K562 (cell line): Measurements from ENCODE around the gene CDCA7. TPM values are rescaled to one million over a fixed set of nuclear protein-coding genes. Genes with fewer than 3 reads are reported as not detected.

Experiments
- ATAC-seq: fragments of 200-7000 bp; cut with Tn5 transposase; 3 replicates; pipeline ENCODE4 v1.9.1; 2020; ENCODE audit warnings: moderate library complexity
- BruUV-seq: library from RNA; stranded (reverse); fragments of 400-500 nt; replicated peaks from 2 replicates; lab custom pipeline; 2021; lab: Mats Ljungman, UMichigan
- CTCF ChIA-PET: fragments of 300-600 bp; formaldehyde crosslinking; extraction: SDS; loops from one replicate; lab custom pipeline; 2021; ENCODE audit warnings: low intra/inter-chr PET ratio; lab: Yijun Ruan, JAX
- POLR2A ChIA-PET: fragments of 300-600, 350-650 bp; sonication (Branson Sonifier 250); formaldehyde crosslinking; extraction: SDS; loops from one replicate; lab custom pipeline; 2021; ENCODE audit warnings: antibody characterized with exemption, inconsistent platforms; lab: Yijun Ruan, JAX
- DNase-seq, 4 experiments: peaks; one replicate each; pipeline versions ENCODE4 v3.0.0 to v3.0.0-alpha.2; 2011 to 2018; ENCODE audit warnings: low spot score in 3 of 4, mixed read lengths in 3 of 4; ENCODE audit errors: extremely low read depth in 1 of 4
- FAIRE-seq: peaks from 2 replicates; lab custom pipeline; 2011; peaks lifted over from hg19 to GRCh38; lab: Jason Lieb, UNC
- H2AFZ ChIP-seq: 2 replicates; pipeline ENCODE4 v1.6.0; 2011; ENCODE audit warnings: low read depth, low read length, control low read depth, inconsistent platforms
- H3K27ac ChIP-seq: fragments of 200-600 bp; 3 replicates; pipeline ENCODE4 v1.8.0; 2011; ENCODE audit warnings: low read depth, mild to moderate bottlenecking, control low read depth, inconsistent platforms, low read length, moderate library complexity, mixed read lengths; ENCODE audit errors: extremely low read depth
- H3K27me3 ChIP-seq, 2 experiments: fragments of 300-600 bp in 1 of 2; 2 replicates in 1 of 2; 3 replicates in 1 of 2; pipeline versions ENCODE4 v1.6.0 to v1.8.0; 2011; ENCODE audit warnings: inconsistent platforms in 2 of 2, low read length in 2 of 2, mild to moderate bottlenecking in 1 of 2, mixed read lengths in 1 of 2, moderate library complexity in 1 of 2; ENCODE audit not compliant: control insufficient read depth in 2 of 2, insufficient read depth in 2 of 2
- H3K36me3 ChIP-seq: fragments of 300-600 bp; 3 replicates; pipeline ENCODE4 v1.8.0; 2011; ENCODE audit warnings: mild to moderate bottlenecking, low read length, inconsistent platforms; ENCODE audit not compliant: control insufficient read depth, insufficient read depth
- H3K4me1 ChIP-seq, 2 experiments: fragments of 200-600 bp in 1 of 2; replicated peaks in 1 of 2; 2 replicates in 1 of 2; 3 replicates in 1 of 2; pipeline versions ENCODE4 v1.5.1 to v1.8.0; 2011; ENCODE audit warnings: inconsistent platforms in 2 of 2, low read length in 2 of 2, mild to moderate bottlenecking in 1 of 2, mixed read lengths in 1 of 2, moderate library complexity in 1 of 2; ENCODE audit not compliant: control insufficient read depth in 2 of 2, insufficient read depth in 2 of 2
- H3K4me2 ChIP-seq: 2 replicates; pipeline ENCODE4 v1.6.1; 2011; ENCODE audit warnings: low read length, control low read depth, inconsistent platforms, mixed read lengths; ENCODE audit not compliant: insufficient read depth
- H3K4me3 ChIP-seq: fragments of 200-600 bp; sonication (generic), shearing (Covaris generic); 2 replicates; pipeline ENCODE4 v1.5.1; 2016; ENCODE audit warnings: control low read depth, inconsistent platforms
- H3K79me2 ChIP-seq: fragments of 200-600 bp; 3 replicates; pipeline ENCODE4 v1.8.0; 2011; ENCODE audit warnings: low read length, inconsistent platforms; ENCODE audit not compliant: control insufficient read depth, insufficient read depth
- H3K9ac ChIP-seq, 2 experiments: 2 replicates each; pipeline versions ENCODE4 v1.6.0 to v1.6.1; 2011; ENCODE audit warnings: low read depth in 2 of 2, low read length in 2 of 2, control low read depth in 1 of 2, inconsistent platforms in 1 of 2, mild to moderate bottlenecking in 1 of 2, mixed read lengths in 1 of 2; ENCODE audit not compliant: insufficient read depth in 1 of 2
- H3K9me1 ChIP-seq: one replicate; pipeline ENCODE4 v1.6.0; 2011; ENCODE audit warnings: inconsistent platforms, mild to moderate bottlenecking, low read length, moderate library complexity; ENCODE audit not compliant: control insufficient read depth, insufficient read depth
- H3K9me3 ChIP-seq: replicated peaks from 2 replicates; pipeline ENCODE4 v1.5.1; 2011; ENCODE audit warnings: low read depth, low read length, inconsistent platforms; ENCODE audit not compliant: control insufficient read depth, insufficient read depth
- H4K20me1 ChIP-seq: replicated peaks from 2 replicates; pipeline ENCODE4 v1.6.1; 2011; ENCODE audit warnings: low read length, inconsistent platforms, mixed read lengths; ENCODE audit not compliant: control insufficient read depth, insufficient read depth
- C11orf30 ChIP-seq: fragments of 450-650 bp; IDR thresholded peaks from 2 replicates; pipeline ENCODE4 v1.6.1; 2016; ENCODE audit warnings: low read depth, mild to moderate bottlenecking
- CBFA2T3 ChIP-seq: fragments of 450-650 bp; IDR thresholded peaks from 2 replicates; pipeline ENCODE4 v1.6.1; 2017
- CEBPG ChIP-seq, 3 experiments: fragments of 200-800 bp in 1 of 3; sonication (Bioruptor generic) in 1 of 3; sonication (generic) in 1 of 3; formaldehyde crosslinking in 1 of 3; IDR thresholded peaks in 2 of 3; conservative IDR thresholded peaks in 1 of 3; 2 replicates each; pipeline versions ENCODE4 v1.6.1 to v1.8.0; 2016 to 2022; ENCODE audit warnings: missing compliant biosample characterization in 2 of 3, missing genetic modification characterization in 2 of 3, mild to moderate bottlenecking in 1 of 3, missing genetic modification reagents in 1 of 3
- CREM ChIP-seq: IDR thresholded peaks from 2 replicates; pipeline ENCODE4 v1.6.1; 2014; ENCODE audit warnings: antibody characterized with exemption, low read depth
- HNRNPK ChIP-seq: fragments of 200-400 bp; formaldehyde crosslinking; IDR thresholded peaks from one replicate; pipeline ENCODE4 v1.6.1; 2018; ENCODE audit warnings: mild to moderate bottlenecking, low read depth, low read length; ENCODE audit not compliant: poor library complexity, severe bottlenecking
- HOXB6 ChIP-seq: fragments of 250-450 bp; sonication (Bioruptor Pico); IDR thresholded peaks from 2 replicates; pipeline ENCODE4 v1.5.1; 2022; ENCODE audit warnings: mild to moderate bottlenecking, borderline replicate concordance
- LCOR ChIP-seq: sonication (generic); formaldehyde crosslinking; IDR thresholded peaks from 2 replicates; pipeline ENCODE4 v1.8.0; 2022; ENCODE audit warnings: mild to moderate bottlenecking, missing genetic modification reagents
- MCM3 ChIP-seq: fragments of 450-650 bp; IDR thresholded peaks from 2 replicates; pipeline ENCODE4 v1.6.1; 2016
- MTA1 ChIP-seq: fragments of 450-650 bp; IDR thresholded peaks from 2 replicates; pipeline ENCODE4 v1.6.1; 2017; ENCODE audit warnings: borderline replicate concordance
- PHF20 ChIP-seq: fragments of 450-650 bp; IDR thresholded peaks from 2 replicates; pipeline ENCODE4 v1.6.1; 2018; ENCODE audit not compliant: partially characterized antibody
- POLR2B ChIP-seq: fragments of 450-650 bp; IDR thresholded peaks from 2 replicates; pipeline ENCODE4 v1.6.1; 2018; ENCODE audit warnings: low read depth; ENCODE audit not compliant: partially characterized antibody
- SMARCC2 ChIP-seq: fragments of 450-650 bp; IDR thresholded peaks from 2 replicates; pipeline ENCODE4 v1.6.1; 2017; ENCODE audit warnings: antibody characterized with exemption, moderate library complexity, mild to moderate bottlenecking, low read depth
- ZNF316 ChIP-seq: fragments of 450-650 bp; IDR thresholded peaks from 2 replicates; pipeline ENCODE4 v1.6.1; 2016
- ZNF324 ChIP-seq: fragments of 250-450 bp; sonication (Bioruptor Pico); IDR thresholded peaks from 2 replicates; pipeline ENCODE4 v1.4.0; 2020; ENCODE audit warnings: mild to moderate bottlenecking
- ZNF354B ChIP-seq: fragments of 250-450 bp; sonication (Bioruptor Pico); IDR thresholded peaks from 2 replicates; pipeline ENCODE4 v1.4.0; 2020
- ZNF445 ChIP-seq: fragments of 250-450 bp; sonication (Bioruptor Pico); IDR thresholded peaks from 2 replicates; pipeline ENCODE4 v1.4.0; 2020; ENCODE audit warnings: low read depth, mild to moderate bottlenecking, moderate library complexity
- WGBS: fragments of 100-300 bp; shearing (Covaris generic); methylation state at CpG from one replicate; pipeline ENCODE4 v1.1.6; 2016; ENCODE audit warnings: low coverage, mixed read lengths; ENCODE audit not compliant: insufficient coverage; ENCODE audit errors: missing lambda C conversion rate; 5-methylcytosine and 5-hydroxymethylcytosine counted together
- in situ Hi-C: fragments of 300-500 bp; cut with MboI; formaldehyde crosslinking; loops from 4 replicates; pipeline ENCODE4 v1.15.0; 2018; ENCODE audit warnings: inconsistent platforms, mixed read lengths
- intact Hi-C: fragments of 100-400 bp; cut with micrococcal nuclease; formaldehyde crosslinking; loops from 2 replicates; pipeline ENCODE4 v1.14.2; 2022
- polyA plus RNA-seq, 8 experiments: library from polyadenylated mRNA; depleted of rRNA in 4 of 8; stranded (reverse) in 5 of 8; unstranded in 3 of 8; fragments of >200 nt; fragmentation: Nextera tagmentation in 2 of 8; fragmentation: Illumina TruSeq in 1 of 8; extraction: Ambion mirVana in 2 of 8; extraction: Trizol in 1 of 8; gene quantifications; 2 replicates each; pipeline versions ENCODE4 v1.2.1 to v1.2.3, GENCODE V29; 2011 to 2014; ENCODE audit warnings: inconsistent platforms in 1 of 8, missing spikeins in 1 of 8
- total RNA-seq, 7 experiments: library from RNA; depleted of rRNA in 6 of 7; stranded (reverse); fragments of >200 nt in 6 of 7; fragmentation: Illumina TruSeq in 2 of 7; extraction: Trizol in 2 of 7; gene quantifications; 2 replicates each; pipeline versions ENCODE4 v1.2.1 to v1.2.3, GENCODE V29; 2011 to 2021; ENCODE audit warnings: low replicate concordance in 1 of 7
- TF ChIP-seq, protein P1 (sequence below): fragments of 450-650 bp; formaldehyde crosslinking; IDR thresholded peaks from 2 replicates; pipeline ENCODE4 v1.4.0; 2022; ENCODE audit warnings: missing genetic modification characterization

The CDCA7 gene
- total and polyA plus RNA-seq, 9 of the 15 experiments (the other 6 are each of a cell fraction or from before 2014, with no cell fraction given) = 28.5 to 122 (median 51.0) TPM

DNA sequence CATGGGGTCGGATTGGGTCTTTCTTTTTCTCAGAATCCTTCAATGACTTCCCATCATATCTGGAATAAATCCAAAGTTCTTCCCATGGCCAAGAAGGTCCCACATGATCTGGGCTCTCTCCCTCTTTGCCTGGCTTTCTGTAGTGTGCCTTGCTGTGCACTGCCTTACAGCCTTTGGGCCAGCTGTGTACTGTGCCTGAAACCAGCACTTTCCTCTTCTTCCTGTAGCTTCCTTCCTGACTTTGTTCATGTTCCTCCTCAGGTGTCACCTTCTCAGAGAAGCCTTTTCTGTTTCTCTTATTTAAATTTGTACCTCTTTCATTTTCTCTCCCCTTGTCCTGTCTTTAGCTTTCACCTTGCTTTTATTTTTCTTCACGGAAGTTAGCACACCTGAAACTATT lies 4.3 kb upstream of the CDCA7 start:
- DNase-seq = no peak
- Histone ChIP-seq H3K27me3 (0 out of 5 replicates have a peak, but pooled peaks cover 0 to 5% of the 10 kb centered on the region in 2 experiments), H3K9me1 (no peaks in the 10 kb centered on the region), H3K9me3 (no peaks in the 10 kb centered on the region; the same call in 1 of the 2 replicates), H4K20me1 (no peaks in the 10 kb centered on the region), H3K27ac (no peak overlapping the region), H3K79me2 (peaks cover 7% of the 10 kb centered on the region), H3K9ac (no peak overlapping the region), H3K4me2 (no peak overlapping the region), H2AFZ (no peak overlapping the region), H3K4me3 (no peak overlapping the region), H3K36me3 (no peaks in the 10 kb centered on the region), H3K4me1 (peaks cover 8 to 10% of the 10 kb centered on the region in 2 experiments; a peak in 4 of 5 replicates)
- no peak for TF ChIP-seq LCOR (CRISPR knock-in tag)
- no peak for TF ChIP-seq ZNF324
- TF ChIP-seq ZNF354B = no peak
- no peak for TF ChIP-seq POLR2B
- no peak for TF ChIP-seq PHF20
- no peak for TF ChIP-seq CREM
- 0 out of 2 replicates have a peak, but pooled peaks have one; percentile 47 for TF ChIP-seq MCM3
- in situ Hi-C loops (no loop called here), intact Hi-C loops (loop anchor here (10.0 kb wide), 1 partner anchor 136 kb away; no protein-coding TSS in a partner anchor)
- 2% methylated on average over 2 of the region's 2 CpGs for WGBS
- ATAC-seq = no peak
- BruUV-seq = no TSS peak
- FAIRE-seq = no peak
- POLR2A ChIA-PET = interaction anchor here (0.9 to 1.6 kb wide), 4 partner anchors 10 to 39 kb away, joined by 3 to 5 read pairs (median 4); no protein-coding TSS in a partner anchor
- CTCF ChIA-PET = no interaction called here

DNA sequence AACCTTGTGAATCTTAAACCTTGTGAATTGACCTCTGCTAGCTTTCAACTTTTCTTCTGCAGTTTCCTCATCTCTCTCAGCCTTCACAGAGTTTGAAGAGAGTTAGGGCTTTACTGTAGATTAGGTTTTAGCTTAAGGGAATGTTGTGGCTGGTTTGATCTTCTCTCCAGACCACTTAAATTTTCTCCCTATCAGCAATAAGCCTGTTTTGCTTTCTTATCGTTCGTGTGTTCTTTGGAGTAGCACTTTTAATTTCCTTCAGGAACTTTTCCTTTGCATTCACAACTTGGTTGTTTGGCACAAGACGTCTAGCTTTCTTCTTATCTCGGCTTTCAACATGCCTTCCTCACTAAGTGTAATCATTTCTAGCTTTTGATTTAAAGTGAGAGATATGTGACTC lies 2.8 kb upstream of the CDCA7 start:
- POLR2A ChIA-PET = interaction anchor here (1.1 to 1.5 kb wide), 3 partner anchors 8 to 41 kb away, joined by 3 to 4 read pairs (median 4); no protein-coding TSS in a partner anchor
- Histone ChIP-seq H2AFZ (no peak overlapping the region), H3K4me2 (no peak overlapping the region), H4K20me1 (peaks cover 7% of the 10 kb centered on the region; the same call in 1 of the 2 replicates), H3K4me3 (no peak overlapping the region), H3K9me3 (no peaks in the 10 kb centered on the region), H3K27me3 (0 out of 5 replicates have a peak, but pooled peaks cover 0 to 5% of the 10 kb centered on the region in 2 experiments), H3K36me3 (peaks cover 7% of the 10 kb centered on the region; the same call in 2 of the 3 replicates), H3K9me1 (peaks cover 3% of the 10 kb centered on the region), H3K9ac (no peak overlapping the region), H3K4me1 (peaks cover 12 to 15% of the 10 kb centered on the region in 2 experiments; a peak in 4 of 5 replicates), H3K27ac (no peak overlapping the region), H3K79me2 (peaks cover 22% of the 10 kb centered on the region)
- CTCF ChIA-PET = no interaction called here
- no peak for FAIRE-seq
- DNase-seq = no peak
- intact Hi-C loops = loop anchor here (10.0 kb wide), 1 partner anchor 137 kb away; no protein-coding TSS in a partner anchor
- 4% methylated on average over 4 of the region's 4 CpGs for WGBS
- ATAC-seq = no peak
- BruUV-seq = no TSS peak
- in situ Hi-C loops = no loop called here
- TF ChIP-seq CEBPG (CRISPR knock-in tag; IDR thresholded peaks at IDR 0.05) (no peak), CEBPG (tag; conservative IDR thresholded peaks at IDR 0.05 in 1 of 2, IDR thresholded peaks at IDR 0.05 in 1 of 2) (no peak), MTA1 (no peak), C11orf30 (0 out of 2 replicates have a peak, but pooled peaks have one; percentile 16), HOXB6 (CRISPR knock-in tag) (no peak), HNRNPK (no peak), CBFA2T3 (peak; percentile 27; the same call in 1 of the 2 replicates), ZNF445 (CRISPR knock-in tag) (no peak), SMARCC2 (no peak), ZNF316 (peak; percentile 64)
- TF ChIP-seq, protein P1, sequence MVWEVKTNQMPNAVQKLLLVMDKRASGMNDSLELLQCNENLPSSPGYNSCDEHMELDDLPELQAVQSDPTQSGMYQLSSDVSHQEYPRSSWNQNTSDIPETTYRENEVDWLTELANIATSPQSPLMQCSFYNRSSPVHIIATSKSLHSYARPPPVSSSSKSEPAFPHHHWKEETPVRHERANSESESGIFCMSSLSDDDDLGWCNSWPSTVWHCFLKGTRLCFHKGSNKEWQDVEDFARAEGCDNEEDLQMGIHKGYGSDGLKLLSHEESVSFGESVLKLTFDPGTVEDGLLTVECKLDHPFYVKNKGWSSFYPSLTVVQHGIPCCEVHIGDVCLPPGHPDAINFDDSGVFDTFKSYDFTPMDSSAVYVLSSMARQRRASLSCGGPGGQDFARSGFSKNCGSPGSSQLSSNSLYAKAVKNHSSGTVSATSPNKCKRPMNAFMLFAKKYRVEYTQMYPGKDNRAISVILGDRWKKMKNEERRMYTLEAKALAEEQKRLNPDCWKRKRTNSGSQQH = no peak
